ENCODE results near the gene CDC25C. TPM values are rescaled to one million over a fixed set of nuclear protein-coding genes. Genes with fewer than 3 reads are reported as not detected.

Gene CDC25C
- total RNA-seq, 2 experiments from 2014 or later, result not detected

GRCh38 chr5:138246334-138246733 is 85.3 kb downstream of the CDC25C start:
- H3K27ac ChIP-seq (ENCODE audit: low read depth in 1 of 2, low read length in 2 of 2), result no peak overlapping the region
- DNase-seq, result no peak
- no peak overlapping the region for H3K27ac Mint-ChIP-seq
- intact Hi-C loops (cut with DNase I, micrococcal nuclease), result no loop called here
- no peaks in the 10 kb centered on the region for H3K9me3 Mint-ChIP-seq
- H3K36me3 ChIP-seq (ENCODE audit: insufficient read depth, low read length), result no peaks in the 10 kb centered on the region
- peaks cover 16 to 20% of the 10 kb centered on the region in 2 experiments for H3K27me3 ChIP-seq (ENCODE audit: control insufficient read depth in 1 of 2, insufficient read depth in 2 of 2, low read length in 2 of 2)
- no peaks in the 10 kb centered on the region for H3K36me3 Mint-ChIP-seq (ENCODE audit: low read depth)
- no peak overlapping the region for H3K4me3 ChIP-seq (ENCODE audit: low read length)
- CTCF ChIA-PET, result no interaction called here
- peaks cover 38% of the 10 kb centered on the region for H3K27me3 Mint-ChIP-seq
- peaks cover 11% of the 10 kb centered on the region for H3K4me1 ChIP-seq (ENCODE audit: insufficient read depth, low read length)
- H3K4me3 Mint-ChIP-seq, result no peak overlapping the region
- peaks cover 7% of the 10 kb centered on the region for H3K4me1 Mint-ChIP-seq (ENCODE audit: low read depth)
- ATAC-seq (ENCODE audit: poor library complexity), result no peak
- POLR2A ChIA-PET, result no interaction called here
- peaks cover 0 to 4% of the 10 kb centered on the region in 2 experiments for H3K9me3 ChIP-seq (ENCODE audit: control insufficient read depth in 1 of 2, insufficient read depth in 1 of 2, low read length in 2 of 2)
- TF ChIP-seq, protein P1, sequence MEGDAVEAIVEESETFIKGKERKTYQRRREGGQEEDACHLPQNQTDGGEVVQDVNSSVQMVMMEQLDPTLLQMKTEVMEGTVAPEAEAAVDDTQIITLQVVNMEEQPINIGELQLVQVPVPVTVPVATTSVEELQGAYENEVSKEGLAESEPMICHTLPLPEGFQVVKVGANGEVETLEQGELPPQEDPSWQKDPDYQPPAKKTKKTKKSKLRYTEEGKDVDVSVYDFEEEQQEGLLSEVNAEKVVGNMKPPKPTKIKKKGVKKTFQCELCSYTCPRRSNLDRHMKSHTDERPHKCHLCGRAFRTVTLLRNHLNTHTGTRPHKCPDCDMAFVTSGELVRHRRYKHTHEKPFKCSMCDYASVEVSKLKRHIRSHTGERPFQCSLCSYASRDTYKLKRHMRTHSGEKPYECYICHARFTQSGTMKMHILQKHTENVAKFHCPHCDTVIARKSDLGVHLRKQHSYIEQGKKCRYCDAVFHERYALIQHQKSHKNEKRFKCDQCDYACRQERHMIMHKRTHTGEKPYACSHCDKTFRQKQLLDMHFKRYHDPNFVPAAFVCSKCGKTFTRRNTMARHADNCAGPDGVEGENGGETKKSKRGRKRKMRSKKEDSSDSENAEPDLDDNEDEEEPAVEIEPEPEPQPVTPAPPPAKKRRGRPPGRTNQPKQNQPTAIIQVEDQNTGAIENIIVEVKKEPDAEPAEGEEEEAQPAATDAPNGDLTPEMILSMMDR (IDR thresholded peaks at IDR 0.05), result no peak

- TF ChIP-seq, protein P1 (IDR thresholded peaks at IDR 0.05), result no peak
- H3K4me1 ChIP-seq (ENCODE audit: insufficient read depth, low read length), result peaks cover 13% of the 10 kb centered on the region
- H3K27ac ChIP-seq (ENCODE audit: low read depth in 1 of 2, low read length in 2 of 2), result no peak overlapping the region
- no peaks in the 10 kb centered on the region for H3K36me3 Mint-ChIP-seq (ENCODE audit: low read depth)
- H3K4me3 ChIP-seq (ENCODE audit: low read length), result no peak overlapping the region
- no peaks in the 10 kb centered on the region for H3K36me3 ChIP-seq (ENCODE audit: insufficient read depth, low read length)
- no peak for DNase-seq
- H3K27me3 ChIP-seq (ENCODE audit: control insufficient read depth in 1 of 2, insufficient read depth in 2 of 2, low read length in 2 of 2), result peaks cover 22 to 26% of the 10 kb centered on the region in 2 experiments
- H3K9me3 Mint-ChIP-seq, result no peaks in the 10 kb centered on the region
- H3K27ac Mint-ChIP-seq, result no peak overlapping the region
- peaks cover 0 to 7% of the 10 kb centered on the region in 2 experiments for H3K9me3 ChIP-seq (ENCODE audit: control insufficient read depth in 1 of 2, insufficient read depth in 1 of 2, low read length in 2 of 2)
- no peak for ATAC-seq (ENCODE audit: poor library complexity)
- peaks cover 13% of the 10 kb centered on the region for H3K4me1 Mint-ChIP-seq (ENCODE audit: low read depth)
- intact Hi-C loops (cut with DNase I, micrococcal nuclease), result no loop called here
- POLR2A ChIA-PET, result no interaction called here
- CTCF ChIA-PET, result no interaction called here
- H3K27me3 Mint-ChIP-seq, result peaks cover 44% of the 10 kb centered on the region
- H3K4me3 Mint-ChIP-seq, result no peak overlapping the region
Measured at GRCh38 chr5:138245717-138246116, 85.9 kb downstream of the CDC25C start.

GRCh38 chr5:138243794-138244193 is 87.8 kb downstream of the CDC25C start:
- H3K9me3 Mint-ChIP-seq, result no peaks in the 10 kb centered on the region
- DNase-seq, result no peak
- Histone ChIP-seq H3K36me3 (ENCODE audit: insufficient read depth, low read length) (no peaks in the 10 kb centered on the region), H3K27ac (ENCODE audit: low read depth in 1 of 2, low read length in 2 of 2) (no peak overlapping the region), H3K27me3 (ENCODE audit: control insufficient read depth in 1 of 2, insufficient read depth in 2 of 2, low read length in 2 of 2) (peaks cover 35 to 39% of the 10 kb centered on the region in 2 experiments), H3K9me3 (ENCODE audit: control insufficient read depth in 1 of 2, insufficient read depth in 1 of 2, low read length in 2 of 2) (peaks cover 0 to 8% of the 10 kb centered on the region in 2 experiments), H3K4me1 (ENCODE audit: insufficient read depth, low read length) (peaks cover 13% of the 10 kb centered on the region), H3K4me3 (ENCODE audit: low read length) (no peak overlapping the region)
- CTCF ChIA-PET, result interaction anchor here (1.0 kb wide), 1 partner anchor 8 kb away, joined by 3 read pairs; no protein-coding TSS in a partner anchor
- H3K27ac Mint-ChIP-seq, result no peak overlapping the region
- intact Hi-C loops (cut with DNase I, micrococcal nuclease), result no loop called here
- H3K27me3 Mint-ChIP-seq, result peaks cover 59% of the 10 kb centered on the region
- H3K4me3 Mint-ChIP-seq, result no peak overlapping the region
- H3K4me1 Mint-ChIP-seq (ENCODE audit: low read depth), result peaks cover 17% of the 10 kb centered on the region
- POLR2A ChIA-PET, result no interaction called here
- no peaks in the 10 kb centered on the region for H3K36me3 Mint-ChIP-seq (ENCODE audit: low read depth)
- no peak for ATAC-seq (ENCODE audit: poor library complexity)
- TF ChIP-seq, protein P1 (IDR thresholded peaks at IDR 0.05), result no peak
